GM19351 (cell line): ENCODE data around the gene ZNF275.
"Not testable (repeated sequence)": the region's sequence is repeated elsewhere in the genome, so short reads cannot be mapped to it uniquely, and the experiment has no call there.

ENCODE experiments used
- ATAC-seq: cut with Tn5 transposase; IDR thresholded peaks from one replicate; pipeline ENCODE4 v1.9.1; 2021; ENCODE audit warnings: mild to moderate bottlenecking, moderate library complexity; ENCODE audit not compliant: unreplicated experiment

Gene ZNF275

DNA sequence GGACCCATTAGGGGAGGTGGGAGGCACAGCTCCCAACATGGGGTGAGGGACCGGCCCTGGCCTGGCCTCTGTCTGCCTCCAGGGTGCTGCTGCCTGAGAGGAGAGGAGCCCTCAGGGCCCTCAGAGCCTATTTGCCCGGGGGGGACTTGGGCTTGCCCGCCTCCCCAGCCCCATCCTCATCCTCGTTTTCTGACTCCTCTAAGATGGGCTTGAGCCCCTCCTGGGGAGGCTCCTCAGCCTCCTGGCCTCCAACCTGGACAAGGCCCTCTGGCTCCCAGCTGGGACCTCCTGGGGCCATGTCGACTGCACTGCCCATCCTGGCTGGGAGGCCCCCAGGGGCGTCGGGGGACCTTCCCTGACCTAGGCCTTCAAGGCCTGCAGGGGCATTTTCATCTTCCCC lies 15.1 kb upstream of the ZNF275 start:
- ATAC-seq, result no peak

DNA sequence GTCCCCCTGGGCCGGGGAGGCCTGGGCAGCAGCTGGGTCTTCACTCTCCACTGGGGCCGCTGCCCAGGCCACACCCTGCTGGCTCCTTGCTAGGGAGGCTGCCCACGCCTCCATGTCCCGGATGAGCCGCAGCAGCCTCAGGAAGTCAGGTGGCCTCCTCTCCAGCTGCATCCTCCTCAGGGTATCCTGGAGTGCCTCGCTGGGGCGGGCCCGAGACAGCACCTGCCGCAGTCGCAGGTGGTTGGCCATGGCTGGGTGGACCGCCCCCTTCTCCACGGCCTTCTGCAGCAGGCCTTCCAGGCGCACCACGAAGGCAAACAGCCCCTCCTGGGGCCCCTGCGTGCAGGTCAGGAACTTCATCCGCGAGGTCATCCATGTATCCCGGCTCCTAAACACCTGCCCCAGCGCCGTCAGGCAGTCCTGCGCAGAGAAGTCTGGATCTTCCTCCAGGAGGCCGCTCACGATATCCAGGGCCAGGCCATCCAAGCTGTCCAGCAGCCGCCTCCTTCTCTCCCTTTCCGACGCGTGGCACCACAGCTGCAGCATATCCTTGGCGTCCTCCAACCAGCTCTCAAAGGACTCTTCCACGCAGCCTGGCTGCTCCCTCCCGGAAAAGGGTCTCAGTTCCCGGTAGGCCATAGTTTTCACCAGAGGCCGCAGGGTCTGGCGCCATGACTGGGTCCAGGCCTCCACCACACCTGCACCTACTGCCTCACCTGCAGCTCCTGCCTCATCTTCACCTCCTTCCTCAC lies 14.5 kb upstream of the ZNF275 start:
- no peak for ATAC-seq

DNA sequence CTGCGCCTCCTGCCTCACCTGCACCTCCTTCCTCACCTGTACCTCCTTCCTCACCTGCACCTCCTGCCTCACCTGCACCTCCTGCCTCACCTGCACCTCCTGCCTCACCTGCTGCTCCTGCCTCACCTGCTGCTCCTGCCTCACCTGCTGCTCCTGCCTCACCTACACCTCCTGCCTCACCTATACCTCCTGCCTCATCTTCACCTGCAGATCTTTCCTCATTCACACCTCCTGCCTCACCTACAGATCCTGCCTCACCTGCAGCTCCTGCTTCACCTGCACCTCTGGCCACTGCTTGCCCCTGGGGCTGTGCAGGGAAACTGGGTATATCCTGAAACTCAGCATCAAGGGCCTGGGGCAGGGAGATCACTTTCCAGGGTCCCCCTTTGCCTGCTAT lies 13.9 kb upstream of the ZNF275 start:
- not testable (repeated sequence) for ATAC-seq

DNA sequence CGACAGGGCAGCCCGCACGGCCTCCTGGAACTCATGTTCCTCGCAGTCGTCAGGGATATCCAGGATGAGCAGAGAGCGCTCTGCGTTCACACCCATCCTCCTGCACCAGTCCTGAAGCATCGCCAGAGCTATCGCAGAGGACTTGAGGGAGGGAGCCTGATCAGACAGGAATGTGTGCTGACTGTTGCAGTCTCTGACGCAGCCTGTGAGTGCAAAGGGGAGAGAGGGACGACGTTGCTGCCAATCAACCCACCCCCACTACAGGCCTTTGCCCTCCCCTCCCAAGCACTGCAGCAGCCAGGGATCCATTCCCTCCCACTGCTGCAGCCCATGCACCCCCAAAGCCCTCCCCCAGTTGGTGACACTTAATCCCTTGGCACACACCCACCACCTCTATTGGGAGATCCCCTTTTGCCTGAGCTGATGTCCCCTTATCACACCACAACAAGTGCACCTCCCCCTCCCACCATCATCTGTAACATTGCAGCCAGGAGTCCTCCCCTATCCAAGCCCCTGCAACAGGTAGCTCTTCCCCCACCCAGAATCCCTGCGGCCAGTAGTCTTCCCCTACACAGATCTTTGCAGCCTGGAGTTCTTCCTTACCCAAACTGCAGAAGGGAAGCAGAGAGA lies 13.3 kb upstream of the ZNF275 start:
- no peak for ATAC-seq

DNA sequence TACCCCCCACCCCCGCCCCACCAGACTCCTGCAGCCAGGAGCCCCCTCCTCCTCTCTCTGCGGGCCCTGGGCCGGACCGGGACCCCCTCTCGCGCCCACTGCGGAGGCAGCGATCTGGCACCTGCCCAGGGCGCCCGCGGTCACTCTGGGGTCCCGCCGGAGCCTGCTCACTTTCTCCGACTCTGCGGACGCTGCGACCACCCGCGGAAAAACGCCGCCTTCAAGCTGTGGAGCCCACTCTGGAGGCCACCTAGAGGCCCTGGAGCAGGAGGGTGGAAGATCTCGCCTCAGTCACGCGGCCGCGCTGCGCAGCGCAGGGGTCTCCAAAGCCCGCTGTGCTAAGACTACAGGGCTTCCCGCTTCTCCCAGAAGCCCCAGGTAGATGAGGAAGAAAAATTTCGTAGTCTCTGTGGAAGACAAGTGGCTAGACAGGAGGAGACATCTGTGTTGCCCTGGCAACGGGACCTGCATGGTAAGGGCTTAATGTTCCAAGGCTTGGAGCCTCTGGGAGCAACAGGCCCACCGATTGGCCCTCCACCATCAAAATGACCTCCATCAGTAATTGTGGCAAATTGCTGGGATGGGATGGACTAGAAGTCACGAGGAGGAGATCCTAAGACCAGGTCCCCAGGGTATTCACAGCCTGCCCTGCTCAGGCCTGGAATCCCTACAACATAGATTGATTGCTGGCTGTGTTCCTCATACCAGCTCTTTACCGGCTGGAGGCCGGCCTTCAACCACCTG lies 12.4 kb upstream of the ZNF275 start, which contains the start of gene PNMA6F:
PNMA6F (minus strand) TSS at position 387 of the 744 bp plus-strand sequence. CDS start 1,093 bp downstream, outside the sequence.
- no peak for ATAC-seq

DNA sequence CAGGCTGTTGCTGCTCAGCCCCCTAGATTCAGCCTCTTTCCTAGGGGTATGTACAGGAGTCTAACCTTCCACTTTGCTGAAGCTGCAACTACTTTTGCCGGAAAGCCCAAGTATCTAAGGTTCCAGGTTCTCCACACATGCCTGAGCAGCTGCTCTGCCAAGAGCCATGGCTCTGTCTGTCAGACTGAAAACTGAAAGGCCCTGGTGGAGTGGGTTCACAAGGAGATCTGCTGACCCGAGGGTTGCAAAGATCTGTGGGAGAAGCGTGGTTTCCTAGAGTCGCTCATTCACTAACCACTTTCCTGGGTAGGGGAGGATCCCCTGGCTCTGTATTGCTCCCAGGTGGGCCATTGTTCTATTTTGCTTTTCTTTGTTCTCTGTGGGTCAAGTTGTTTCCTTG lies 6.4 kb upstream of the ZNF275 start:
- ATAC-seq, result no peak

DNA sequence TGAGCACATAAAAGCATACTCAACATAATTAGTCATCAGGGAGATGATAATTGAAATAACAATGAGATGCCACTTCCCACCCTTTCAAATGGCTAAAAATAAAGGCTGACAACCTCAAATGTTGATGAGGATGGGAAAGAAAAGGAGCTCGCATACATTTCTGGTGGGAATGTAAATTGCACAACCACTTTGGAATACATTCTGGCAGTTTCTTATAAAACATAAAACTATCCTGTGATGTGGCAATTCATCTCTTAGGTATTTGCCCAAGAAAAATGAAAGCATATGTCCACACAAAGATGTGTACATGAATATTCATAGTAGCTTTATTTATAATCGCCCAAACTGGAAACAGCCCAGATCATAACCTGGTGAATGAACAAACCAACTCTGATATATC lies 687 bp upstream of the ZNF275 start:
- ATAC-seq, result no peak

DNA sequence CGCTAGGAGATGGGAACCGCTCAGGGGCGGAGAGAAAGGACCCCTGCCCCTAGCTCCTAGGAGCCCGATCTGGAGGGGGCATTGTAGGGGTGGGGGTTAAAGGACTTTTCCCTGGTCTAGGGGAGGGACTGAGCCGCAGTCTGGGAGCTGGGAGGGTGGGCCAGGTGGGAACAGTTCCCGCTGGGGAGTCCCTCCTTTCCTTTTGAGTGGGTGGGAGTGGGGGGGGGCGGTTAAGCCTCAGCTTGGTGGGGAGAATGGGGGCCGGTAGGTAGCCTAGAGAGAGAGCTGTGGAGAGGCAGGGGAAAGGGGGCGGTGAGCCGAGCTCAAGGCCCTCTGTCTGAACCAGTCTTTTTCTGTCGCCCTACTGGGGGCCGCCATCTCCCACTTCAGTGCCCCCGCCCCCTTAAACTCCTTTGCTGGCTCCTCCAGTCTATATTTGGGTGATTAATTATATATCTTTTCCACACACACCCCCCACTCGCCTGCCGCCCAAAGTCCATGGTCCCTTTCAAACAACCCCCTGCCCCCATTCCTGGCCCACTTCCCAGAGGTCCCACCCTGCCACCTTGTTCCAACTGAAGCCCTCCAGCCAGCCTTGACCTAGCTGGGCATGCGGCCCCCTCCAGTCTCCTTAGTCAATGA lies 822 bp downstream of the ZNF275 start:
- ATAC-seq, result no peak

DNA sequence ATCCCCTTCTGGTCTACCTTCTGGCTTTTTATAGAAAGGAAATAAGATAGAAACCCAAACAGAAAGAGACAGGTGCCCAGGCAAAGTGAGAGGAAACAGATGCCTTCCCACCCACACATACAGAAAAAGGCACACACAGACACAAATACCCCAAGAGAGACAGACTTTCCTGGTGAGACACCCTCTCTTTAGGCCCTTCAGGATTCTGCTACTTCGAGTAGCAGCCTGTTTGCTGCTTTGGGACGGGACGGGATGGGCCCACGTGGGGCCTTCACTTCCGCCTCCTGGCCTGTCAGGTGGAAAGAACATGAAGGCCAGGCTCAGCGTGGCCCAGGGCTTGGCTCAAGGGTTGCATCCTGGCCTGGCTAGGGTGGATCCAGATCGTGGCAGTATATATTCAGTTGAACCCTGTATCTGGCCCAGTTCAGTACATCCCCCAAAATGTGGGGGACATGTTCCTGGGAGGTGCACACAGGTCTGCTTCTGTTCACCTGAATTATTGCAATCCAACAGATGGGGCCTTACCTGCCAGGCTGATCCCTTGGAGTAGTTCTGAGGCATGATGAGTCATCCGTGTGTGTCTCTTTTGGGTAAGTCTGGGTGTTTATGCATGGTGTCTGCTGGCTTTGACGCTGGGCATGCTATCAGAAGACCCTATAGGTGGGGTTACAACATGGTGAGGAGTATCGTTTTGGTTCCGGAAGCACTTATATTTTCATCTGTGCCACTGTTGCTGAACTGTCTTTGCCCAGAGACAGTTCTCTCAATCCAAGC lies 2.4 kb downstream of the ZNF275 start:
- peak; percentile 34 for ATAC-seq

DNA sequence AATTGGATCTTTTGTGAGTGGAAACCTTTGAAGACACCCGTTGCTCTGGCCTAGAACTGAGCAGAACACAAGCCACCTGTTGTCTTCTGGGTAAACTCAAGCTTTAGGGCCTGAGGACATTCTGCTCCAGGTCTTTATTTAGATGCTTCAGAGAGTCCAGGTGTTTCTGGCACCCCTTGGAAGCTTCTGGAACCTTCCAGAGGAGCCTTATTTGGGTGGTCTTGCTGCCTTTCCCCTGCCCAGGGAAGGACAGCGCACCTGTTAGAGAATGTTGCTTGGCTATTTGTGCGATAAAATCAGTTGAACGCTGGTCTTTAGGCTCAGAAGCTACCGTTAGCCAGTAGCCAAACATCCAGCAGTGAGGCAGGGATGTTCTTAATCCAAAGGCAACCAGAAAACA lies 3.0 kb downstream of the ZNF275 start:
- ATAC-seq, result no peak

DNA sequence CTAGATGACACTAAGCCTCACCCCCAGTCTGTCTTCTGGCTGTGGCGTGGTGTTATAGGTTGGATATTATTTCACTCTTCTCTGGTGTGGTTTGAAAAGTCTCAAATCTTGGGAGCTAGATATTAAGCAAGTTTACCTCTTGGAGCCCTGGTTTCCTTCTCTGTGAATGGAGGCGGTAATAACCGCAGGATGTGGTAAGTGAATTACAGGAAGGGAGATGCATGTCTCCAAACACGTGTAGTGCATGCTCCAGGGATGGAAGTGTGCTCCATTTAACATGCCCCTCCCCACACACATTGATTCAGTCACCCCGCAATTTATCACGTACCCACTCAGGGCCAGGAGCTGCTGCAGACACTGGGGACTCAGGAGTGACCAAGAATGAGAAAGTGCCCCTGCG lies 4.9 kb downstream of the ZNF275 start:
- ATAC-seq, result no peak

DNA sequence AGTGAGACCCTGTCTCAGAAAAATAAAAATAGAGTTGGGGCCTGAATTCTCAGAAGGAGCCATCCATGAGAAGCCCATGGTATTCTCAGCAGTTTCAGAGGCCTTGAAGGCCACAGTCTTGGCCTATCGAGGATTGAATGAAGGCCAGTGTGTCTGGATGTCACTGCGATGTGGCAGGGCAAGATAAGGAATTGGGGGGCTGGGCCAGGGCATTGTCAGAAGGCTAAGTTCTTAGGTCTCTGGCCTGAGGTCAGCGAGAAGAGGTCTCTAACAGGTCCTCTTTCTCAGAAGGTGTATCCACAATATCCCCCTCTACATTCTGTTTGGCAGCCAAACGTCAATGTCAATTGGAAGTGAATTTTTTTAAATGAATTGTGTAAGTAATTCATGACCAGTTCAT lies 5.7 kb downstream of the ZNF275 start:
- ATAC-seq, result no peak

DNA sequence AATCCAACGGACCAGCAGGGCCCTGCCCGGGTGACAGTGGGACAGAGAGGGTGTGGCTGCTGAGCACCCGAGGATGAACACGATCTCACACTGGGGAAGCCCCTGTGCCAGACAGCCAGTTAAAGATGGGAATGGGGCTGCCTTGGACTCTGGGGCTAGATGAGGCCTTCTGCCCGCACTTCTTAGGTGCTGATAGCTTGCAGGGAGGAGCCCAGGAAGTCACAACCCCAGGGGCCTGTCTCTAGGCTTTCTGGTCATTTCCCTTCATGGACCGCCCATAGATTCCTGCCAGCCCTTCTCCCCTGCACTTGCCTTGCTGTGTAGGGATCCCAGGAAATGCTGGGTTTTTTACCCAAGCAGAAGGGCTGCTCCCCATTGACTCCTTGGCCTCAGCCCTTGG lies 6.2 kb downstream of the ZNF275 start:
- no peak for ATAC-seq

DNA sequence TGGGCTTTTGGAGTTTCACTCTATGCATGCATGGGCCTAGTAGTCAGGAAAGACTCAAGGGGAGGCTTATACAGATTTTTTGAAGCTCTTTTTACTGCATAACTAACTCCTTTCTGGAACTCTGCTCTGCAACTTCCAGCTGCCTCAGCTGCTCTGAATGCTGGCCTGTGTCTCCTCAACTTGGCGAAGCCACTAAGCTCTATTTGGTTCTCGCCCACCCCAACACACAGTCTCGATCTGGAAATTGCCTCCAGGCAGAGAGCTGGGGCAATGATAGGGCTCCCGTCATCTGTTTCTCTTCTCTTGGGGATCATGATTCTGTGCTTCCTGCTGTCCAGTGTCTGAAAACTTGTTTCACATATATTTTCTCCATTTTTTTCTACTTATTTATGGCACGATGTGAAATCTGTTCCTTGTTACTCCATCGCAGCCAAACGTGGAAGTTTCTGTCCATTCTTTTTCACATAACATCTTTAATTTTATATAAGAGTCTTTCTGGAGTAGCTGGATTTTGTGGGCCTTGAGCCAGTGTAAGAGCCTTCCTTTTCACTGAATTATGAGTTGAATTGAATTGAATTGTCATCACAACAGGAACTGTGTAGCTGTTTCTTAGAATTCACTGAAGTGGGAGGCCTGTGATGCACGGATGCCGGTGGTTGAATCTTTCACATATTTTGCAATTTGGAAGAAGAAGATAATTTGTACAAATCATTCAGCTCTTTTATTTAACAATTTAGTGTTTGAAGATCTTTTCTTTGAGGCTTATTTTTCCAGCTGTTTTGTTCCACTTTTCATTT lies 9.0 kb downstream of the ZNF275 start:
- ATAC-seq, result no peak

DNA sequence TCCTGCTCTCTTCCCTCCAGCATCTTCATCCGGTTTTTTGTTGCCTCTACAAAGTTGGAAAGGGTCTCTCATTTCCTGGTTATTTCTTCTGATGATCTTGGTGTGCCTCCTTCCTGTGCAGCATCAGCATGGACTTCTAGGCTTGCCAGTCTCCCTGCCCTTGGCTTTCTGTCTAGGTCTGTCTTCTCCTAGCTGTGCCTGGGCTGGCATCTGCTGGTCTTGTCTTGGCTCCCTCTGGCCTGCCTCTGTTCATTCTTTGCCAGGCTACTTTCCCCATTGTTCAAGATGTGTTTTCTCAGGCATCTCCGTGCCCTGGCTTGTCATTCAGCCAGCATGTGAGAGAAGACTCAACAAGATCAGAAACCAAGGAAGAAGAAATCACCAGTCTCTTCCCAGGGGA lies 9.7 kb downstream of the ZNF275 start:
- no peak for ATAC-seq

DNA sequence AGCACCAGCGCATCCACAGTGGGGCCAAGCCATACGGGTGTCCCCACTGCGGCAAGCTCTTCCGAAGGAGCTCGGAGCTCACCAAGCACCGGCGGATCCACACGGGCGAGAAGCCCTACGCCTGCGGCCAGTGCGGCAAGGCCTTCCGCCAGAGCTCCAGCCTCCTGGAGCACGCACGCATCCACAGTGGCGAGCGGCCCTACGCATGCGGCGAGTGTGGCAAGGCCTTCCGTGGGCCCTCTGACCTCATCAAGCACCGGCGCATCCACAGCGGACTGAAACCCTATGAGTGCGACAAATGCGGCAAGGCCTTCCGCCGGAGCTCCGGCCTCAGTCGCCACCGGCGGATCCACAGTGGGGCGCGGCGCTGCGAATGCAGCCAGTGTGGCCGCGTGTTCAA lies 13.6 kb downstream of the ZNF275 start:
- ATAC-seq, result no peak

DNA sequence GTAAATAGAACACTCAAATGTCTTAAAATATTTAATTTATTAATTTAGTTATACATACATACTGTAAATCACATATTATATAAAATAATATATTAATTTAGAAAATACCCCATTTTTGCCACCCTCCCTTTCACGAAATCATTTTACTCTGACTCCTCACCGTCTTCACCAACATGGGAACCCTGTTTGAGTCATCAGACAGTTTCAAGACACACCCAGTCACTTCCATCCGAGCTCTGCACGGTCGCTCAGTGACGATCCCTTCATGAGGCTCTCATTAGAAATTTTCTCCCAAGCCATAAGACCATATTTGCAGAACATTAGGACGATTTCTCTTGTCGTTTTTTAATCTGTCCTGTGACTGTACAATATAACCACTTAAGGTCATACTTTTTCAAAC lies 14.5 kb downstream of the ZNF275 start:
- ATAC-seq, result no peak

DNA sequence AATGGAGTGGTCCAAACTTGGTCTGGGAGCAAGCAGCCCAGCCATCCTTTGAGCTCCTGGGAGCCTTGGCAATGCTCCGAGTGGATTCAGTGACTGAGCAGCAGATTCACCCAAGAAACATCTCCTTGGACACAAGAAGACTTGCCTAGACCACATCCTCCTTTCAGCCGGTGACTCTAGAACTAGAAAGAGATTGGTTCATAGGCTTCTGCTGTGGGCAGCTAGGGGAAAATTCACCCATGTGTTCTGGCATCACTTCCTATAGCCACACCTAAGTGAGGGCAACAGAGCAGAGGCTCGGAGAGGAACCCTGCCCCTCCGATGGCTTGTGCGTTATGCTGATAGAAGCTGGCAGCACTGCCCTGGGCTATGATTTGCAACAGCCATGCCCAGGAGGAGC lies 16.0 kb downstream of the ZNF275 start:
- ATAC-seq, result no peak

DNA sequence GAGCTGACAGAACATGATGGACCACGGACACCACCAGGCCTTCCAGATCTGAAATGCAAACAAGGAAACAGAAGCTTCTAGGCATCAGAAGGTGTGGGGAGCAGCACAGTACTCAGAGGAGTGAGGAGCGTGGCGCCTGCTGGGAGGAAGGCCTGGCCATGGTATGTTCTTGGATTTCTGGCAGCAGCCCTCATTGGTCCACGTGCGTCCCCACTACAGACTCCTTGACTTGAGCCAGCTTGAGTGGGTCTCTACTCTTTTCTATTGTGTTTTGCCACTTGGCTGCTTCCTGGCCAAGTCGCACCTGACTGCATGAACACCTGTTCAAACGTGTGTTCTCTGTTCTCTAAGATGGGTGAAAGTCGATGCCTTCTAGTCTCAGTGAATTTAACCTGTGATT lies 18.0 kb downstream of the ZNF275 start:
- no peak for ATAC-seq

DNA sequence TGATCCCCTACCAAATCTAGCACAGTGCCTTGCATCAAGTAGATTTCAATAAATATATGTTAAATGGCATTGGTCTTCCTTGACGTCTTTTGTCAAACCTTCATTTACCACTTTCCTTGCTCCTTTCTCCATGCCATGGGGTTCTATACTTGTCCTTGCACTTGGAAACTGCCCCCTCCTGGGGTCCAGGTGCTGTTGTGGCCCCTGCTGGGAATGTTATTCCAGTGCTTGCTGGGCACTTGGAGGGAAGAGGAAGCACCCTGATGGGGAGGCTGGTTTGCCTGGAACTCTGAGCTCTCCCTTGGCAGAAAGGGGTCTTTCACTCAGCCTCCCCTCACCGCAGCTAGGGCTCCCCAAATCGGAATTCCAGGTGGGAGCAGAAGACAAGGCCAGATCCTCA lies 18.9 kb downstream of the ZNF275 start:
- ATAC-seq, result no peak
